K562 (cell line): ENCODE results near the gene BFSP2.

Experiments used
- CTCF ChIP-seq, 3 experiments: IDR thresholded peaks in 2 of 3; conservative IDR thresholded peaks in 1 of 3; 2 replicates each; pipeline ENCODE4 v1.5.1; 2011 to 2012; ENCODE audit warnings: low read length in 3 of 3, mild to moderate bottlenecking in 3 of 3, control low read depth in 2 of 3, improper control_type of control experiment in 1 of 3, inconsistent platforms in 1 of 3, low read depth in 1 of 3, mixed read lengths in 1 of 3, moderate library complexity in 1 of 3; ENCODE audit not compliant: insufficient read depth in 2 of 3
- ETV6 ChIP-seq, 3 experiments: fragments of 150-350 bp in 1 of 3; sonication (generic) in 1 of 3; formaldehyde crosslinking in 1 of 3; IDR thresholded peaks; 2 replicates each; pipeline versions ENCODE4 v1.6.1 to v1.8.0; 2014 to 2022; ENCODE audit warnings: borderline replicate concordance in 2 of 3, low read depth in 2 of 3, antibody characterized with exemption in 1 of 3, low read length in 1 of 3, mild to moderate bottlenecking in 1 of 3, missing genetic modification reagents in 1 of 3
- FOXK1 ChIP-seq: sonication (generic); formaldehyde crosslinking; IDR thresholded peaks from 2 replicates; pipeline ENCODE4 v1.8.0; 2022; ENCODE audit warnings: missing genetic modification reagents, mild to moderate bottlenecking, borderline replicate concordance
- MAFK ChIP-seq: IDR thresholded peaks from 2 replicates; pipeline ENCODE4 v1.6.1; 2011; ENCODE audit warnings: low read length, improper control_type of control experiment
- MTA1 ChIP-seq: fragments of 450-650 bp; IDR thresholded peaks from 2 replicates; pipeline ENCODE4 v1.6.1; 2017; ENCODE audit warnings: borderline replicate concordance
- NFRKB ChIP-seq: fragments of 450-650 bp; IDR thresholded peaks from 2 replicates; pipeline ENCODE4 v1.6.1; 2016; ENCODE audit warnings: low read depth
- POLR2AphosphoS5 ChIP-seq: IDR thresholded peaks from 2 replicates; pipeline ENCODE4 v1.6.1; 2011; ENCODE audit warnings: mild to moderate bottlenecking, low read depth, low read length, moderate library complexity; ENCODE audit not compliant: control insufficient read depth, insufficient read depth
- SNRNP70 ChIP-seq: fragments of 200-400 bp; formaldehyde crosslinking; optimal IDR thresholded peaks from 2 replicates; pipeline ENCODE3; 2017; ENCODE audit warnings: low read depth, low read length
- SRSF9 ChIP-seq: fragments of 200-400 bp; formaldehyde crosslinking; IDR thresholded peaks from 2 replicates; pipeline ENCODE4 v1.6.1; 2017; ENCODE audit warnings: low read depth, low read length, borderline replicate concordance
- ZNF134 ChIP-seq: fragments of 250-450 bp; sonication (Bioruptor Pico); conservative IDR thresholded peaks from 2 replicates; pipeline ENCODE4 v1.4.0; 2020

- TF ChIP-seq SRSF9 (no peak), NFRKB (no peak), CTCF (IDR thresholded peaks at IDR 0.05 in 2 of 3, conservative IDR thresholded peaks at IDR 0.05 in 1 of 3; ENCODE audit: insufficient read depth in 2 of 3, low read depth in 1 of 3, low read length in 3 of 3) (no peak), MTA1 (no peak), ZNF134 (CRISPR knock-in tag) (no peak), MAFK (no peak), FOXK1 (CRISPR knock-in tag) (no peak), POLR2AphosphoS5 (no peak), SNRNP70 (no peak), ETV6 (IDR thresholded peaks at IDR 0.05; ENCODE audit: borderline replicate concordance in 1 of 2, low read depth in 2 of 2, low read length in 1 of 2) (no peak), ETV6 (CRISPR knock-in tag; IDR thresholded peaks at IDR 0.05; ENCODE audit: borderline replicate concordance) (no peak)
Observed at GRCh38 chr3:133521946-133522345, 122.1 kb downstream of the BFSP2 start.
